K562 (cell line): ENCODE results near the gene RGS7.

Experiments
- CBFB ChIP-seq: sonication (generic); formaldehyde crosslinking; IDR thresholded peaks from 2 replicates; pipeline ENCODE4 v1.4.0; 2020; ENCODE audit warnings: mild to moderate bottlenecking, missing genetic modification reagents
- CTCF ChIP-seq, 3 experiments: IDR thresholded peaks in 2 of 3; conservative IDR thresholded peaks in 1 of 3; 2 replicates each; pipeline ENCODE4 v1.5.1; 2011 to 2012; ENCODE audit warnings: low read length in 3 of 3, mild to moderate bottlenecking in 3 of 3, control low read depth in 2 of 3, improper control_type of control experiment in 1 of 3, inconsistent platforms in 1 of 3, low read depth in 1 of 3, mixed read lengths in 1 of 3, moderate library complexity in 1 of 3; ENCODE audit not compliant: insufficient read depth in 2 of 3
- HNRNPL ChIP-seq: fragments of 200-400 bp; formaldehyde crosslinking; IDR thresholded peaks from 2 replicates; pipeline ENCODE4 v1.6.1; 2017; ENCODE audit warnings: low read depth, mild to moderate bottlenecking, low read length
- L3MBTL2 ChIP-seq: fragments of 450-650 bp; IDR thresholded peaks from 2 replicates; pipeline ENCODE4 v1.6.1; 2016; ENCODE audit warnings: mild to moderate bottlenecking, moderate library complexity

- TF ChIP-seq HNRNPL (no peak), CTCF (IDR thresholded peaks at IDR 0.05 in 2 of 3, conservative IDR thresholded peaks at IDR 0.05 in 1 of 3; ENCODE audit: insufficient read depth in 2 of 3, low read depth in 1 of 3, low read length in 3 of 3) (no peak), CBFB (CRISPR knock-in tag) (no peak), L3MBTL2 (no peak)
These were observed 148.1 kb downstream of the RGS7 start for GRCh38 chr1:241208910-241209379.
